Caco-2 (cell line): ENCODE measurements around the gene RAP1GAP2. TPM values are rescaled to one million over a fixed set of nuclear protein-coding genes. Genes with fewer than 3 reads are reported as not detected.
A peak's percentile ranks its signal among the peaks of the same experiment; 100 is the strongest.
"Not testable (repeated sequence)": the region's sequence is repeated elsewhere in the genome, so short reads cannot be mapped to it uniquely, and the experiment has no call there.

Source experiments
- BruUV-seq: library from RNA; stranded (reverse); fragments of 400-500 nt; replicated peaks from 2 replicates; lab custom pipeline; 2021; lab: Mats Ljungman, UMichigan
- CTCF ChIA-PET: fragments of 300-600 bp; sonication (Branson Sonifier 250); formaldehyde crosslinking; loops from one replicate; lab custom pipeline; 2022; ENCODE audit warnings: antibody characterized with exemption; lab: Charles Lee
- POLR2A ChIA-PET: fragments of 300-600 bp; sonication (Branson Sonifier 250); formaldehyde crosslinking; loops from one replicate; lab custom pipeline; 2022; ENCODE audit warnings: antibody characterized with exemption; lab: Charles Lee
- DNase-seq, 2 experiments: peaks; one replicate each; pipeline versions ENCODE4 v3.0.0 to v3.0.0-alpha.2; 2020 to 2022
- H3K27me3 ChIP-seq: replicated peaks from 2 replicates; pipeline ENCODE4 v1.6.0; 2011; ENCODE audit warnings: low read length; ENCODE audit not compliant: control insufficient read depth, insufficient read depth
- H3K36me3 ChIP-seq: 2 replicates; pipeline ENCODE4 v1.5.1; 2011; ENCODE audit warnings: low read length; ENCODE audit not compliant: control insufficient read depth, insufficient read depth
- H3K4me1 ChIP-seq: fragments of 250-450 bp; sonication (Bioruptor Pico); 2 replicates; pipeline ENCODE4 v1.5.1; 2020; ENCODE audit warnings: mild to moderate bottlenecking
- H3K4me3 ChIP-seq: 2 replicates; pipeline ENCODE4 v1.5.1; 2011; ENCODE audit warnings: low read depth, mild to moderate bottlenecking, control low read depth, low read length
- H3K9me3 ChIP-seq: fragments of 250-450 bp; sonication (Bioruptor Pico); 2 replicates; pipeline ENCODE4 v1.5.1; 2020; ENCODE audit warnings: mild to moderate bottlenecking, moderate library complexity
- H3K27ac Mint-ChIP-seq: one replicate; pipeline ENCODE4 v1.8.0; 2022; ENCODE audit warnings: mixed read lengths; ENCODE audit not compliant: unreplicated experiment
- H3K27me3 Mint-ChIP-seq: one replicate; pipeline ENCODE4 v1.8.0; 2022; ENCODE audit warnings: mixed read lengths; ENCODE audit not compliant: insufficient read depth, unreplicated experiment
- H3K36me3 Mint-ChIP-seq: one replicate; pipeline ENCODE4 v1.8.0; 2022; ENCODE audit warnings: mild to moderate bottlenecking, mixed read lengths; ENCODE audit not compliant: insufficient read depth, unreplicated experiment
- H3K4me1 Mint-ChIP-seq: one replicate; pipeline ENCODE4 v1.8.0; 2022; ENCODE audit warnings: low read depth, mixed read lengths; ENCODE audit not compliant: unreplicated experiment
- H3K4me3 Mint-ChIP-seq: one replicate; pipeline ENCODE4 v1.8.0; 2022; ENCODE audit warnings: mild to moderate bottlenecking, moderate library complexity, mixed read lengths; ENCODE audit not compliant: unreplicated experiment
- H3K9me3 Mint-ChIP-seq: one replicate; pipeline ENCODE4 v1.8.0; 2022; ENCODE audit warnings: mixed read lengths; ENCODE audit not compliant: unreplicated experiment
- intact Hi-C: fragments of 100-400 bp; cut with micrococcal nuclease; formaldehyde crosslinking; loops from one replicate; pipeline ENCODE4 v1.10.0; 2022; ENCODE audit not compliant: unreplicated experiment
- total RNA-seq: library from RNA; stranded (reverse); gene quantifications from 2 replicates; pipeline ENCODE4 v1.2.3, GENCODE V29; 2022
- TF ChIP-seq, protein P1 (sequence below), 2 experiments: fragments of 200-600 bp in 1 of 2; IDR thresholded peaks; 1 replicate in 1 of 2; 2 replicates in 1 of 2; pipeline versions ENCODE4 v1.5.1 to v1.8.0; 2011 to 2022; ENCODE audit warnings: antibody characterized with exemption in 1 of 2, control low read depth in 1 of 2, inconsistent platforms in 1 of 2, low read depth in 1 of 2, low read length in 1 of 2, mild to moderate bottlenecking in 1 of 2, moderate library complexity in 1 of 2; ENCODE audit not compliant: insufficient read depth in 1 of 2, severe bottlenecking in 1 of 2, unreplicated experiment in 1 of 2

The RAP1GAP2 gene
- total RNA-seq, 1 experiment from 2014 or later: 45.3 TPM

DNA sequence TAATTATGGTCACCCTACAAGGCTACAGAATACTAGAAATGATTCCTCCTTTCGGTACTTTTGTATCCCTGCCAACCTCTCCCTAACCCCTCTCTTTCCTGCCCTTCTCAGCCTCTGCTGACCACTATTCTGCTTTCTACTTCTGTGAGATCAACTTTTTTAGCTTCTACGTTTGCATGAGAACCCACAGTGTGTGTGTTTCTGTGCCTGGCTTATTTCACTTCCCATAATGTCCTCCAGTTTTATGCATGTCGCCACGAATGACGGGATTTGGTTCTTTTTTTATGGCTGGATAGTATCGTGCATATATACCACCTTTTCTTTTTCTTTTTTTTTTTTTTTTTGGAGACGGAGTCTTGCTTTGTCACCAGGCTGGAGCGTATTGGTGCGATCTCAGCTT, 92.1 kb downstream of the RAP1GAP2 start:
- Histone ChIP-seq H3K4me3 (no peak overlapping the region), H3K9me3 (no peaks in the 10 kb centered on the region), H3K4me1 (peaks cover 43% of the 10 kb centered on the region), H3K27me3 (no peaks in the 10 kb centered on the region), H3K36me3 (no peaks in the 10 kb centered on the region)
- DNase-seq: no peak
- ChIA-PET CTCF (no interaction called here), POLR2A (no interaction called here)
- no peak overlapping the region for H3K4me3 Mint-ChIP-seq
- intact Hi-C loops: no loop called here
- H3K9me3 Mint-ChIP-seq: no peaks in the 10 kb centered on the region
- BruUV-seq: no TSS peak
- no peaks in the 10 kb centered on the region for H3K27me3 Mint-ChIP-seq
- peaks cover 28% of the 10 kb centered on the region for H3K36me3 Mint-ChIP-seq
- peaks cover 35% of the 10 kb centered on the region for H3K4me1 Mint-ChIP-seq
- no peak overlapping the region for H3K27ac Mint-ChIP-seq
- TF ChIP-seq, protein P1, sequence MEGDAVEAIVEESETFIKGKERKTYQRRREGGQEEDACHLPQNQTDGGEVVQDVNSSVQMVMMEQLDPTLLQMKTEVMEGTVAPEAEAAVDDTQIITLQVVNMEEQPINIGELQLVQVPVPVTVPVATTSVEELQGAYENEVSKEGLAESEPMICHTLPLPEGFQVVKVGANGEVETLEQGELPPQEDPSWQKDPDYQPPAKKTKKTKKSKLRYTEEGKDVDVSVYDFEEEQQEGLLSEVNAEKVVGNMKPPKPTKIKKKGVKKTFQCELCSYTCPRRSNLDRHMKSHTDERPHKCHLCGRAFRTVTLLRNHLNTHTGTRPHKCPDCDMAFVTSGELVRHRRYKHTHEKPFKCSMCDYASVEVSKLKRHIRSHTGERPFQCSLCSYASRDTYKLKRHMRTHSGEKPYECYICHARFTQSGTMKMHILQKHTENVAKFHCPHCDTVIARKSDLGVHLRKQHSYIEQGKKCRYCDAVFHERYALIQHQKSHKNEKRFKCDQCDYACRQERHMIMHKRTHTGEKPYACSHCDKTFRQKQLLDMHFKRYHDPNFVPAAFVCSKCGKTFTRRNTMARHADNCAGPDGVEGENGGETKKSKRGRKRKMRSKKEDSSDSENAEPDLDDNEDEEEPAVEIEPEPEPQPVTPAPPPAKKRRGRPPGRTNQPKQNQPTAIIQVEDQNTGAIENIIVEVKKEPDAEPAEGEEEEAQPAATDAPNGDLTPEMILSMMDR (IDR thresholded peaks at IDR 0.05; ENCODE audit: insufficient read depth in 1 of 2, low read depth in 1 of 2, low read length in 1 of 2, severe bottlenecking in 1 of 2, unreplicated experiment in 1 of 2): no peak

DNA sequence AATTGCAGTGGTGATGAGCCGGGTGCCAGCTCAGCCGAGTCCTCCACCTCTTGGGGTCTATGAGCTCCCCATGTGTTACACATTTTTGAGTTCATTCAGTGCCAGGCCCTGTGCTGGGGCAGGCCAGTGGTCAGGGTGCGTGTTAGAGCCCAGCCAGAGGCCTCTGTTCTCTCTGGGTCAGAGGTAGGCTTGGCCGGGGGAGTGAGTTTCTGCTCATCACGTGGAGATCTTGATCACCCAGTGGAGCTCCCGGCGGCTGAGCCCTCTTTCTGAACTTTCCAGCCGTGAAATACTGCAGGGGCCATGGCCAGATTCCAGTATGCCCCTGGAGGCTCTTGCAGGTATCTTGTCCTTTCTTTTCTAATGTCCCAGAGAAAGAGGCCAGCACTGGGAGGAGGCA, 93.0 kb downstream of the RAP1GAP2 start:
- CTCF ChIA-PET: interaction anchor here (0.6 kb wide), 1 partner anchor 123 kb away, joined by 3 read pairs; no protein-coding TSS in a partner anchor
- Mint-ChIP-seq H3K36me3 (peaks cover 28% of the 10 kb centered on the region), H3K27ac (peak overlapping the region; percentile 42), H3K27me3 (no peaks in the 10 kb centered on the region), H3K4me3 (no peak overlapping the region), H3K9me3 (no peaks in the 10 kb centered on the region), H3K4me1 (peaks cover 31% of the 10 kb centered on the region)
- BruUV-seq: no TSS peak
- DNase-seq: no peak
- Histone ChIP-seq H3K27me3 (no peaks in the 10 kb centered on the region), H3K4me3 (no peak overlapping the region), H3K9me3 (no peaks in the 10 kb centered on the region), H3K36me3 (no peaks in the 10 kb centered on the region), H3K4me1 (peaks cover 36% of the 10 kb centered on the region)
- POLR2A ChIA-PET: no interaction called here
- TF ChIP-seq, protein P1 (IDR thresholded peaks at IDR 0.05; ENCODE audit: insufficient read depth in 1 of 2, low read depth in 1 of 2, low read length in 1 of 2, severe bottlenecking in 1 of 2, unreplicated experiment in 1 of 2): no peak
- intact Hi-C loops: no loop called here

DNA sequence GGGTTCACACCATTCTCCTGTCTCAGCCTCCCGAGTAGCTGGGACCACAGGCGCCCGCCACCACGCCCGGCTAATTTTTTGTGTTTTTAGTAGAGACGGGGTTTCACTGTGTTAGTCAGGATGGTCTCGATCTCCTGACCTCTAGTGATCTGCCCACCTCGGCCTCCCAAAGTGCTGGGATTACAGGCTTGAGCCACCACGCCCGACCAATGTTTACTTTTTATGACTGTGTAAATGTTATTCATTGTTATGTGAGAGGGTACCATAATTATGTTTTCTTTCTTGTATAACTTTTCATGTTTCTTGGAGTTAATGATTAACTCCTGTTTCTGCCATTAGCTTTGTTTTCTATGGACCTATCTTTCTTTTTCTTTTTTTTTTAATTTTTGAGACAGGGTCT, 94.5 kb downstream of the RAP1GAP2 start:
- H3K4me3 ChIP-seq, H3K27me3 Mint-ChIP-seq, H3K9me3 ChIP-seq, H3K27me3 ChIP-seq, H3K9me3 Mint-ChIP-seq, BruUV-seq, H3K36me3 ChIP-seq: not testable (repeated sequence)
- Mint-ChIP-seq H3K4me3 (peak overlapping the region; percentile 29), H3K36me3 (peaks cover 26% of the 10 kb centered on the region), H3K27ac (peak overlapping the region; percentile 80), H3K4me1 (peaks cover 39% of the 10 kb centered on the region)
- ChIA-PET POLR2A (interaction anchor here (0.6 to 1.0 kb wide), 3 partner anchors 9 to 30 kb away, joined by 3 to 4 read pairs (median 4); no protein-coding TSS in a partner anchor), CTCF (interaction anchor here (0.6 to 1.4 kb wide), 3 partner anchors 39 to 157 kb away, joined by 3 to 4 read pairs (median 3); no protein-coding TSS in a partner anchor)
- intact Hi-C loops: loop anchor here (1.0 kb wide), 1 partner anchor 14 kb away; no protein-coding TSS in a partner anchor
- DNase-seq: peak; percentile 61 to 64
- peaks cover 36% of the 10 kb centered on the region for H3K4me1 ChIP-seq
